ENCODE results near the gene TPSB2. TPM values are rescaled to one million over a fixed set of nuclear protein-coding genes. Genes with fewer than 3 reads are reported as not detected.
"Not testable (repeated sequence)": the region's sequence is repeated elsewhere in the genome, so short reads cannot be mapped to it uniquely, and the experiment has no call there.

Gene TPSB2
- total and polyA plus RNA-seq, 8 donors = 0.13 to 55.5 (median 1.6) TPM; not detected in 4

- Histone ChIP-seq H3K4me3 (no peak overlapping the region), H3K9me3 (no peaks in the 10 kb centered on the region), H3K4me1 (no peaks in the 10 kb centered on the region), H3K36me3 (no peaks in the 10 kb centered on the region), H3K27ac (no peak overlapping the region), H3K27me3 (peaks cover 0 to 52% of the 10 kb centered on the region in 2 donors)
- intact Hi-C loops (cut with DNase I) = no loop called here
- ATAC-seq (peak; percentile 85), DNase-seq (peak in 3 of 4 donors; percentile 30 to 59 (median 46))
- TF ChIP-seq, protein P1, sequence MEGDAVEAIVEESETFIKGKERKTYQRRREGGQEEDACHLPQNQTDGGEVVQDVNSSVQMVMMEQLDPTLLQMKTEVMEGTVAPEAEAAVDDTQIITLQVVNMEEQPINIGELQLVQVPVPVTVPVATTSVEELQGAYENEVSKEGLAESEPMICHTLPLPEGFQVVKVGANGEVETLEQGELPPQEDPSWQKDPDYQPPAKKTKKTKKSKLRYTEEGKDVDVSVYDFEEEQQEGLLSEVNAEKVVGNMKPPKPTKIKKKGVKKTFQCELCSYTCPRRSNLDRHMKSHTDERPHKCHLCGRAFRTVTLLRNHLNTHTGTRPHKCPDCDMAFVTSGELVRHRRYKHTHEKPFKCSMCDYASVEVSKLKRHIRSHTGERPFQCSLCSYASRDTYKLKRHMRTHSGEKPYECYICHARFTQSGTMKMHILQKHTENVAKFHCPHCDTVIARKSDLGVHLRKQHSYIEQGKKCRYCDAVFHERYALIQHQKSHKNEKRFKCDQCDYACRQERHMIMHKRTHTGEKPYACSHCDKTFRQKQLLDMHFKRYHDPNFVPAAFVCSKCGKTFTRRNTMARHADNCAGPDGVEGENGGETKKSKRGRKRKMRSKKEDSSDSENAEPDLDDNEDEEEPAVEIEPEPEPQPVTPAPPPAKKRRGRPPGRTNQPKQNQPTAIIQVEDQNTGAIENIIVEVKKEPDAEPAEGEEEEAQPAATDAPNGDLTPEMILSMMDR (IDR thresholded peaks at IDR 0.05) = no peak
Observed at GRCh38 chr16:1188432-1189189, 41.4 kb downstream of the TPSB2 start.

GRCh38 chr16:1185460-1186207, 44.4 kb downstream of the TPSB2 start:
- H3K36me3 ChIP-seq; intact Hi-C loops (cut with DNase I); H3K27ac ChIP-seq; H3K4me3 ChIP-seq; H3K9me3 ChIP-seq; DNase-seq; ATAC-seq: not testable (repeated sequence)
- Histone ChIP-seq H3K4me1 (peaks cover 13 to 16% of the 10 kb centered on the region in 2 donors), H3K27me3 (peaks cover 0 to 58% of the 10 kb centered on the region in 2 donors)

DNA sequence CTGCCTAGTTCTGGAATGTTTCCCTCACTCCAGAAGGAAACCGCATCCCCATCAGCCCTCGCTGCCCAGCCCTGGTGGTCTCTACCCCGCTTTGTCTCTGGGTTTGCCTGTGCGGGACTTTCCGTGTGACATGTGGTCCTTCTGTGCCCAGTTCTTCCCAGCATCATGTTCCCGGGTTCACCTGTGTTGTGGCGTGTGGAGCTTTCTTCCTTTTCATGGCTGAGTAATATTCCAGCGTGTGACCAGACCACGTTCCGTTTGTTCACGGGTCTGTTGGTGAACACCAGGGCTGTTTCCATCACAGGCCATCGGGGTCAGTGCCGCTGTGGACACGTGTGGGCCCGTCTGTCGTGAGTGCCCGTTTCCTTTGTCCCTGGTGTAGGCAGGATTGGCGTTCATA, 45.0 kb downstream of the TPSB2 start:
- Histone ChIP-seq H3K36me3 (no peaks in the 10 kb centered on the region), H3K27ac (no peak overlapping the region), H3K9me3 (no peaks in the 10 kb centered on the region), H3K4me1 (peaks cover 13 to 16% of the 10 kb centered on the region in 2 donors), H3K27me3 (peaks cover 0 to 59% of the 10 kb centered on the region in 2 donors), H3K4me3 (no peak overlapping the region)
- ATAC-seq = no peak
- TF ChIP-seq, protein P1 (IDR thresholded peaks at IDR 0.05) = no peak
- DNase-seq = no peak
- intact Hi-C loops (cut with DNase I) = no loop called here

- intact Hi-C loops (cut with DNase I) = no loop called here
- no peaks in the 10 kb centered on the region for H3K9me3 ChIP-seq
- no peak overlapping the region for H3K4me3 ChIP-seq
- no peak for ATAC-seq
- no peak overlapping the region for H3K27ac ChIP-seq
- H3K4me1 ChIP-seq = peaks cover 13 to 16% of the 10 kb centered on the region in 2 donors
- H3K27me3 ChIP-seq = peaks cover 0 to 63% of the 10 kb centered on the region in 2 donors
- TF ChIP-seq, protein P1 (IDR thresholded peaks at IDR 0.05) = no peak
- H3K36me3 ChIP-seq = no peaks in the 10 kb centered on the region
- DNase-seq = no peak
Observed at GRCh38 chr16:1184156-1184868, 45.7 kb downstream of the TPSB2 start.

DNA sequence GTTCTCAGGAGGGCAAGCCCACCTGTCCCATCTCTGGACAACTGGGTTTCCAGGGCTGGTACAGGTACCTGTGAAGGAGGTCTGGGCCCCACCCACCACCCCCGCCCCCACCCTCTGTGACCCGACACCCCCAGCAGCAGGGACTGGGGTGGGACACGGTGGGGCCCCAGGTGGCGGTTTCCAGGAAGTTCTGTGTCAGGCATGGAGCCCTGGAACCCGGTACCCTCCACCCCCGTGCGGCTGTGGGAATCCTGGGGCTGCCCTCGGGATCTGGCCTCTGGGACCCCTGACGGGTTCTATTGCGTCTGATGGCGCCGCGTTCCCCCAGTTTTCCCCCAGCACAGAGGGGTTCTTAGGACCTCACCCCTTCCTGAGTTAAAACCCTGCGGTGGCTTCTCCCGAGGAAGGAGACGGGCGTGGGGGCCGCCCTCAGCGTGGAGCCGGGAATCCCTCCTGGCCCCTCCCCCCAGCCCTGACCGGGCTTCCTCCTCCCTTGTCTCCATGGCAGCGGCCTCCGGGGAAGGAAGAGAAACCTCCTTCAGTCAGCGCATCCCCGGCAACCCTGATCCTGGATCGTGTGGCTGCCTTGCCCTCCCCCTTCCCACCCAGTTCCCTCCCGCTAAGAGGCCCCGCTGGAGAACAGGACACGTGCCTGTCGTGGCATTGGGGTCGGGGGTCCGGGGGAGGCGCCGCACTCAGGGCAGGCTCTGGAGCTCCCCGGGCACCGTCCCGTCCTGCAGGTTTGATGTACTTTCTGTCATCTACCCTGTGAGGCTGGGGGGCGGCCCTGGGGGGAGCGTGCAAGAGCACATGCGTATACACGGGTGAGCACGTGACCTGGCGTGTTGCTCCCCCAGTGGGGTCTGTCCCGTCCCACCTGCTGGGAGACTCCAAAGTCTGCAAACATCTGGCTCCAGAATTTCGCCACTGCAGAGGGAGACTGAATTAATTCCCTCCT, 46.8 kb downstream of the TPSB2 start:
- H3K36me3 ChIP-seq = no peaks in the 10 kb centered on the region
- H3K27me3 ChIP-seq = peaks cover 0 to 63% of the 10 kb centered on the region in 2 donors
- no peak overlapping the region for H3K4me3 ChIP-seq
- DNase-seq = peak in 2 of 4 donors; percentile 28 to 42
- peaks cover 13 to 16% of the 10 kb centered on the region in 2 donors for H3K4me1 ChIP-seq
- ATAC-seq = peak; percentile 30
- no peak overlapping the region for H3K27ac ChIP-seq
- intact Hi-C loops (cut with DNase I) = no loop called here
- H3K9me3 ChIP-seq = no peaks in the 10 kb centered on the region
- TF ChIP-seq, protein P1 (IDR thresholded peaks at IDR 0.05) = no peak

All from left lung (tissue), 10 donors.